ENCODE data around the gene NR6A1.

The NR6A1 gene

DNA sequence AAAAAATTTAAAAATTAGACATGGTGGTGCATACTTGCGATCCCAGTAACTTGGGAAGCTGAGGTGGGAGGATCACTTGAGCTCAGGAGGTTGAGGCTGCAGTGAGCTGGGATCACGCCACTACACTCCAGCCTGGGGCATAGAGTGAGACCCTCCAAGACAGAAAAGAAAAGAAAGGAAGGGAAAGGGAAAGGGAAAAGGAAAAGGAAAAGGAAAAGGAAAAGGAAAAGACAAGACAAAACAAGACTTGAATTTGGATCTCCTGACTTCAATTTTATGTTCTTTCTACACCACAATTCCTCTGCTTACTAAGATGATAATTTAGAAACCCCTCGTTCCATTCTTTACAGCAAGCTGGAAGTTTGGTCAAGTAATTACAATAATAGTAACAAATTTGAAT is 88.1 kb downstream of the NR6A1 start:
- Histone ChIP-seq H3K4me2 (ENCODE audit: low read depth, low read length, poor library complexity, severe bottlenecking) (no peak overlapping the region), H3F3A (ENCODE audit: insufficient read depth) (no peaks in the 10 kb centered on the region), H3K9me3 (ENCODE audit: insufficient read depth, low read length) (no peaks in the 10 kb centered on the region), H3K27ac (ENCODE audit: low read depth, low read length) (no peak overlapping the region), H3K79me2 (ENCODE audit: insufficient read depth, low read length) (no peaks in the 10 kb centered on the region), H3K36me3 (ENCODE audit: low read length) (no peaks in the 10 kb centered on the region), H2AFZ (ENCODE audit: low read depth, low read length, severe bottlenecking) (no peak overlapping the region), H4K20me1 (ENCODE audit: low read depth, low read length) (0 out of 2 replicates have a peak, but pooled peaks cover 3% of the 10 kb centered on the region), H3K9me2 (replicated peaks; ENCODE audit: insufficient read depth, low read length) (no peaks in the 10 kb centered on the region), H3K27me3 (ENCODE audit: low read length) (no peaks in the 10 kb centered on the region), H3K4me3 (ENCODE audit: insufficient read depth, low read length, poor library complexity, severe bottlenecking) (no peak overlapping the region), H3K9ac (ENCODE audit: low read length) (no peak overlapping the region)
- no peak for TF ChIP-seq EZH2phosphoT487 (conservative IDR thresholded peaks at IDR 0.05; ENCODE audit: low read length)
- TF ChIP-seq, protein P1, sequence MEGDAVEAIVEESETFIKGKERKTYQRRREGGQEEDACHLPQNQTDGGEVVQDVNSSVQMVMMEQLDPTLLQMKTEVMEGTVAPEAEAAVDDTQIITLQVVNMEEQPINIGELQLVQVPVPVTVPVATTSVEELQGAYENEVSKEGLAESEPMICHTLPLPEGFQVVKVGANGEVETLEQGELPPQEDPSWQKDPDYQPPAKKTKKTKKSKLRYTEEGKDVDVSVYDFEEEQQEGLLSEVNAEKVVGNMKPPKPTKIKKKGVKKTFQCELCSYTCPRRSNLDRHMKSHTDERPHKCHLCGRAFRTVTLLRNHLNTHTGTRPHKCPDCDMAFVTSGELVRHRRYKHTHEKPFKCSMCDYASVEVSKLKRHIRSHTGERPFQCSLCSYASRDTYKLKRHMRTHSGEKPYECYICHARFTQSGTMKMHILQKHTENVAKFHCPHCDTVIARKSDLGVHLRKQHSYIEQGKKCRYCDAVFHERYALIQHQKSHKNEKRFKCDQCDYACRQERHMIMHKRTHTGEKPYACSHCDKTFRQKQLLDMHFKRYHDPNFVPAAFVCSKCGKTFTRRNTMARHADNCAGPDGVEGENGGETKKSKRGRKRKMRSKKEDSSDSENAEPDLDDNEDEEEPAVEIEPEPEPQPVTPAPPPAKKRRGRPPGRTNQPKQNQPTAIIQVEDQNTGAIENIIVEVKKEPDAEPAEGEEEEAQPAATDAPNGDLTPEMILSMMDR (IDR thresholded peaks at IDR 0.05; ENCODE audit: insufficient read depth, low read length, poor library complexity, severe bottlenecking) = no peak

DNA sequence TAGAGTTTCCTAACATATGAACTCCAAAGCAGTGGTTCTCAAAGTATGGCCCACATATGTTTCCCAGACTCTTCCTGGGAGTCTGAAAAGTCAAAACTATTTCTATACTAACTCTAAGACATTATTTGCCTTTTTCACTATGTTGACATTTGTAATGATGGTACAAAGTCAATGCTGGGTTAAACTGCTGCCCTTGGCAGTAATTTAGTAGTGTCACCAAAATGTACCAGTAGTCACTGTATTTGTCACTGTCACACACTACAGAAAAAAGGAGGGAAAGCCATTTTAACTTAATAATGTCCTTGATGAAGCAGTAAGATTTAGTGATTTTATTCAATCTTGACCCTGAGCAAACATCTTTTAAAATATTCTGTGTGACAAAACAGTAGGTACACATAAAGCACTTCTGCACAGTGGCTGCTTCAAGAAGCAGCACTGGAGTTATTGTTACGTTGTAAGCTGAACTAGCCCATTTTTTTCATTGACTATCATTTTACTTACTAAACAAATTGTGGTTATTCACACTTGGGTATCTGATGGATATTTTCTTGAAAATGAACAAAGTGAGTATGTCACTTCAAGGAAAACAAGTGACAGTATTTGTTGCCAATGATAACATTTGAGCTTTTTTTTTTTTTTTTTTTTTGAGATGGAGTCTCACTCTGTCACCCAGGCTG is 90.3 kb downstream of the NR6A1 start:
- Histone ChIP-seq H3K27me3 (ENCODE audit: low read length) (no peaks in the 10 kb centered on the region), H3K9ac (ENCODE audit: low read length) (no peak overlapping the region), H4K20me1 (ENCODE audit: low read depth, low read length) (0 out of 2 replicates have a peak, but pooled peaks cover 6% of the 10 kb centered on the region), H3K4me2 (ENCODE audit: low read depth, low read length, poor library complexity, severe bottlenecking) (no peak overlapping the region), H3K4me3 (ENCODE audit: insufficient read depth, low read length, poor library complexity, severe bottlenecking) (no peak overlapping the region), H3K9me3 (ENCODE audit: insufficient read depth, low read length) (no peaks in the 10 kb centered on the region), H2AFZ (ENCODE audit: low read depth, low read length, severe bottlenecking) (no peak overlapping the region), H3F3A (ENCODE audit: insufficient read depth) (no peaks in the 10 kb centered on the region), H3K36me3 (ENCODE audit: low read length) (no peaks in the 10 kb centered on the region), H3K9me2 (replicated peaks; ENCODE audit: insufficient read depth, low read length) (no peaks in the 10 kb centered on the region), H3K79me2 (ENCODE audit: insufficient read depth, low read length) (no peaks in the 10 kb centered on the region), H3K27ac (ENCODE audit: low read depth, low read length) (no peak overlapping the region)
- TF ChIP-seq EZH2phosphoT487 (conservative IDR thresholded peaks at IDR 0.05; ENCODE audit: low read length) = no peak
- TF ChIP-seq, protein P1 (IDR thresholded peaks at IDR 0.05; ENCODE audit: insufficient read depth, low read length, poor library complexity, severe bottlenecking) = no peak

DNA sequence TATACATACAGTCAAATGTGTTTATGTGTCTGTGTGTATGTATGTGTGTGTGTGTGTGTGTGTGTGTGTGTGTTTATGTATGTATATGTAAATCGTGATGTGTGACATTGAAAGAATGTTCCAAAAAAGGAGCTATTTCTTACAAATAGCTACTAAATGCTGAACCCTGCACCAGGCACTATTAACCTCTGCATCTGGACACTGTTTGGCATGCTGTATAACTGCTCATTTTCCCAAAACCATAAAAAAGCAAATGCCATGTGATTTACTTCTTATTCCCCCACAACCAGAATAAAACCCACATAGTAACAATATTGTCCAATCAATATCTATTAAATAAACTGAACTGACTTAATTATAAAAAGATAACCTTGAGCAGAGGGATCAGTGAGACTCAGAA is 91.1 kb downstream of the NR6A1 start:
- no peak overlapping the region for H3K9ac ChIP-seq (ENCODE audit: low read length)
- no peak overlapping the region for H3K27ac ChIP-seq (ENCODE audit: low read depth, low read length)
- TF ChIP-seq EZH2phosphoT487 (conservative IDR thresholded peaks at IDR 0.05; ENCODE audit: low read length) = no peak
- TF ChIP-seq, protein P1 (IDR thresholded peaks at IDR 0.05; ENCODE audit: insufficient read depth, low read length, poor library complexity, severe bottlenecking) = no peak
- 0 out of 2 replicates have a peak, but pooled peaks cover 3% of the 10 kb centered on the region for H4K20me1 ChIP-seq (ENCODE audit: low read depth, low read length)
- no peaks in the 10 kb centered on the region for H3K9me2 ChIP-seq (replicated peaks; ENCODE audit: insufficient read depth, low read length)
- no peaks in the 10 kb centered on the region for H3F3A ChIP-seq (ENCODE audit: insufficient read depth)
- H3K9me3 ChIP-seq (ENCODE audit: insufficient read depth, low read length) = no peaks in the 10 kb centered on the region
- no peak overlapping the region for H2AFZ ChIP-seq (ENCODE audit: low read depth, low read length, severe bottlenecking)
- H3K27me3 ChIP-seq (ENCODE audit: low read length) = no peaks in the 10 kb centered on the region
- H3K4me2 ChIP-seq (ENCODE audit: low read depth, low read length, poor library complexity, severe bottlenecking) = no peak overlapping the region
- no peaks in the 10 kb centered on the region for H3K36me3 ChIP-seq (ENCODE audit: low read length)
- no peak overlapping the region for H3K4me3 ChIP-seq (ENCODE audit: insufficient read depth, low read length, poor library complexity, severe bottlenecking)
- no peaks in the 10 kb centered on the region for H3K79me2 ChIP-seq (ENCODE audit: insufficient read depth, low read length)
